Astrocyte (in vitro differentiated cells and primary cell): ENCODE results near the gene ACIN1. TPM values are rescaled to one million over a fixed set of nuclear protein-coding genes. Genes with fewer than 3 reads are reported as not detected.

ENCODE experiments used
- DNase-seq: peaks from one replicate; pipeline ENCODE4 v3.0.0-alpha.2; 2010; ENCODE audit warnings: low read depth
- FAIRE-seq: peaks from 2 replicates; lab custom pipeline; 2011; peaks lifted over from hg19 to GRCh38; lab: Jason Lieb, UNC
- H2AFZ ChIP-seq: 2 replicates; pipeline ENCODE4 v1.6.0; 2012; ENCODE audit warnings: low read depth, low read length, inconsistent platforms
- H3K27ac ChIP-seq: 2 replicates; pipeline ENCODE4 v1.5.1; 2011; ENCODE audit warnings: low read depth, low read length, inconsistent platforms
- H3K27me3 ChIP-seq: 2 replicates; pipeline ENCODE4 v1.6.0; 2011; ENCODE audit warnings: low read length, inconsistent platforms; ENCODE audit not compliant: insufficient read depth
- H3K36me3 ChIP-seq: 2 replicates; pipeline ENCODE4 v1.5.1; 2011; ENCODE audit warnings: low read length, inconsistent platforms; ENCODE audit not compliant: insufficient read depth
- H3K4me1 ChIP-seq: 2 replicates; pipeline ENCODE4 v1.5.1; 2011; ENCODE audit warnings: low read length, inconsistent platforms; ENCODE audit not compliant: insufficient read depth
- H3K4me2 ChIP-seq: 2 replicates; pipeline ENCODE4 v1.6.0; 2012; ENCODE audit warnings: low read length, inconsistent platforms
- H3K4me3 ChIP-seq: 2 replicates; pipeline ENCODE4 v1.5.1; 2011; ENCODE audit warnings: low read depth, mild to moderate bottlenecking, low read length, inconsistent platforms; ENCODE audit not compliant: insufficient read depth
- H3K79me2 ChIP-seq: 2 replicates; pipeline ENCODE4 v1.6.0; 2012; ENCODE audit warnings: mild to moderate bottlenecking, low read length, inconsistent platforms; ENCODE audit not compliant: insufficient read depth
- H3K9ac ChIP-seq: 2 replicates; pipeline ENCODE4 v1.6.0; 2012; ENCODE audit warnings: mild to moderate bottlenecking, low read length, inconsistent platforms
- H3K9me3 ChIP-seq: 2 replicates; pipeline ENCODE4 v1.5.1; 2012; ENCODE audit warnings: low read depth, mild to moderate bottlenecking, low read length, inconsistent platforms; ENCODE audit not compliant: insufficient read depth
- H4K20me1 ChIP-seq: 2 replicates; pipeline ENCODE4 v1.6.0; 2012; ENCODE audit warnings: low read length, inconsistent platforms; ENCODE audit not compliant: insufficient read depth
- H3K27ac Mint-ChIP-seq: one replicate; pipeline ENCODE4 v1.8.0; 2021; ENCODE audit warnings: mild to moderate bottlenecking, mixed read lengths; ENCODE audit not compliant: unreplicated experiment
- H3K27me3 Mint-ChIP-seq: one replicate; pipeline ENCODE4 v1.8.0; 2021; ENCODE audit warnings: low read depth, mixed read lengths; ENCODE audit not compliant: unreplicated experiment
- H3K36me3 Mint-ChIP-seq: one replicate; pipeline ENCODE4 v1.8.0; 2021; ENCODE audit warnings: low read depth, mixed read lengths; ENCODE audit not compliant: unreplicated experiment
- H3K4me1 Mint-ChIP-seq: one replicate; pipeline ENCODE4 v1.8.0; 2021; ENCODE audit warnings: low read depth, mixed read lengths; ENCODE audit not compliant: unreplicated experiment
- H3K4me3 Mint-ChIP-seq: one replicate; pipeline ENCODE4 v1.8.0; 2021; ENCODE audit warnings: mild to moderate bottlenecking, moderate library complexity, mixed read lengths; ENCODE audit not compliant: unreplicated experiment
- H3K9me3 Mint-ChIP-seq: one replicate; pipeline ENCODE4 v1.8.0; 2021; ENCODE audit warnings: mild to moderate bottlenecking, mixed read lengths; ENCODE audit not compliant: unreplicated experiment
- EZH2 ChIP-seq: IDR thresholded peaks from 2 replicates; pipeline ENCODE4 v1.6.1; 2012; ENCODE audit warnings: mild to moderate bottlenecking, low read length, inconsistent platforms; ENCODE audit not compliant: insufficient read depth
- total RNA-seq: library from RNA; stranded (reverse); gene quantifications from 2 replicates; pipeline ENCODE4 v1.2.1, GENCODE V29; 2021
- TF ChIP-seq, protein P1 (sequence below): IDR thresholded peaks from 2 replicates; pipeline ENCODE4 v1.5.1; 2011; ENCODE audit warnings: low read depth, mild to moderate bottlenecking, inconsistent platforms, low read length, moderate library complexity; ENCODE audit not compliant: insufficient read depth

Gene ACIN1
- total RNA-seq, 1 donor from 2014 or later, result 208 TPM

DNA sequence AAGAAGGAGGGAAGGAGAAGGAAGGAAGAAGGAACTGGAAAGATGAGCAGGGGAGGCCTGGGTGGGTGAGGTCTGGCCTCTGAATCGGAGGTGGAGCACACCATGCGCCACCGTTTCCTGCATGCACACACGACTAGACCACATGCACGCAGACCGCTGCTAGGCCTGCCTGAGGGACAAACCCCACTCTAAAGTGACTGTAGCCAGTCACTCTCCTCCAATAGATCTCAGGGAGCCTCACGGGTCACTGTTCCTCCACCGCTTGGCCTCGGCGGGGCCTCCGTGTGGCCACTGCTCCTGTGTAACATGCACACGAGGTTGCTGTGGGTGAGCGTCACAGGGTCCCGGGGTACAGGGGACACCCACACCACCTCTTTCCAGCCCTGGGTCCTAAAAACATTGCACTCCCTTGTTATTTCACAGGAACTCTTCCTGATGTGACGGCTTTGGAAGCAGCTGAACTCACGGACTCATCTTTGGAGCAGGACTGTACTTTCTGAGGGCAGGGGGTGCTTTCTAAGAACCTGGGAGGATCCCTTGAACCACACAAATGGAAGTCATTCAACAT, 41.7 kb upstream of the ACIN1 start:
- Histone ChIP-seq H3K4me3 (no peak overlapping the region), H3K4me1 (no peaks in the 10 kb centered on the region), H3K36me3 (no peaks in the 10 kb centered on the region), H4K20me1 (no peaks in the 10 kb centered on the region), H3K9me3 (no peaks in the 10 kb centered on the region), H3K79me2 (no peaks in the 10 kb centered on the region), H3K9ac (no peak overlapping the region), H3K4me2 (no peak overlapping the region), H3K27ac (no peak overlapping the region), H3K27me3 (peaks cover 1% of the 10 kb centered on the region), H2AFZ (no peak overlapping the region)
- H3K27me3 Mint-ChIP-seq, result peaks cover 35% of the 10 kb centered on the region
- no peak for FAIRE-seq
- TF ChIP-seq, protein P1, sequence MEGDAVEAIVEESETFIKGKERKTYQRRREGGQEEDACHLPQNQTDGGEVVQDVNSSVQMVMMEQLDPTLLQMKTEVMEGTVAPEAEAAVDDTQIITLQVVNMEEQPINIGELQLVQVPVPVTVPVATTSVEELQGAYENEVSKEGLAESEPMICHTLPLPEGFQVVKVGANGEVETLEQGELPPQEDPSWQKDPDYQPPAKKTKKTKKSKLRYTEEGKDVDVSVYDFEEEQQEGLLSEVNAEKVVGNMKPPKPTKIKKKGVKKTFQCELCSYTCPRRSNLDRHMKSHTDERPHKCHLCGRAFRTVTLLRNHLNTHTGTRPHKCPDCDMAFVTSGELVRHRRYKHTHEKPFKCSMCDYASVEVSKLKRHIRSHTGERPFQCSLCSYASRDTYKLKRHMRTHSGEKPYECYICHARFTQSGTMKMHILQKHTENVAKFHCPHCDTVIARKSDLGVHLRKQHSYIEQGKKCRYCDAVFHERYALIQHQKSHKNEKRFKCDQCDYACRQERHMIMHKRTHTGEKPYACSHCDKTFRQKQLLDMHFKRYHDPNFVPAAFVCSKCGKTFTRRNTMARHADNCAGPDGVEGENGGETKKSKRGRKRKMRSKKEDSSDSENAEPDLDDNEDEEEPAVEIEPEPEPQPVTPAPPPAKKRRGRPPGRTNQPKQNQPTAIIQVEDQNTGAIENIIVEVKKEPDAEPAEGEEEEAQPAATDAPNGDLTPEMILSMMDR, result no peak
- TF ChIP-seq EZH2, result no peak
- H3K36me3 Mint-ChIP-seq, result peaks cover 3% of the 10 kb centered on the region
- H3K4me3 Mint-ChIP-seq, result no peak overlapping the region
- DNase-seq, result no peak
- H3K9me3 Mint-ChIP-seq, result no peaks in the 10 kb centered on the region
- no peak overlapping the region for H3K27ac Mint-ChIP-seq
- H3K4me1 Mint-ChIP-seq, result no peaks in the 10 kb centered on the region

DNA sequence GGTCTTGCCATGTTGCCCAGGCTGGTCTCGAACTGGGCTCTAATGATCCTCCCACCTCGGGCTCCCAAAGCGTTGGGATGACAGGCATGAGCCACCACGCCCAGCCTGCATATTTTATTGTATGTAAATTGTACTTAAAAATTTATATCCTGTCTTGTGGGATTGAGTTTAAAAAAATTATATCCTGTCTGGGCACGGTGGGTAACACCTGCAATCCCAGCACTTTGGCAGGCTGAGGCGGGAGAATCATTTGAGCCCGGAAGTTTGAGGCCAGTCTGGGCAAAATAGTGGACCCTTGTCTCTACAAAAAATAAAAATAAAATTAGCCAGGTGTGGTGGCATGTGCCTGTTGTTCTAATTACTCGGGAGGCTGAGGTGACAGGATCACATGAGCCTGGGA, 38.0 kb upstream of the ACIN1 start:
- no peak overlapping the region for H3K4me3 ChIP-seq
- peaks cover 4% of the 10 kb centered on the region for H3K36me3 Mint-ChIP-seq
- no peak overlapping the region for H2AFZ ChIP-seq
- no peak overlapping the region for H3K4me2 ChIP-seq
- no peaks in the 10 kb centered on the region for H3K79me2 ChIP-seq
- H3K27ac Mint-ChIP-seq, result no peak overlapping the region
- H3K36me3 ChIP-seq, result no peaks in the 10 kb centered on the region
- H3K27me3 Mint-ChIP-seq, result peaks cover 21% of the 10 kb centered on the region
- FAIRE-seq (no peak), DNase-seq (no peak)
- TF ChIP-seq EZH2, result no peak
- TF ChIP-seq, protein P1, result no peak
- H3K4me1 Mint-ChIP-seq, result no peaks in the 10 kb centered on the region
- H3K9me3 ChIP-seq, result no peaks in the 10 kb centered on the region
- no peak overlapping the region for H3K4me3 Mint-ChIP-seq
- H3K9me3 Mint-ChIP-seq, result no peaks in the 10 kb centered on the region
- no peak overlapping the region for H3K9ac ChIP-seq
- peaks cover 15% of the 10 kb centered on the region for H3K27me3 ChIP-seq
- H3K27ac ChIP-seq, result no peak overlapping the region
- no peaks in the 10 kb centered on the region for H4K20me1 ChIP-seq
- H3K4me1 ChIP-seq, result no peaks in the 10 kb centered on the region

DNA sequence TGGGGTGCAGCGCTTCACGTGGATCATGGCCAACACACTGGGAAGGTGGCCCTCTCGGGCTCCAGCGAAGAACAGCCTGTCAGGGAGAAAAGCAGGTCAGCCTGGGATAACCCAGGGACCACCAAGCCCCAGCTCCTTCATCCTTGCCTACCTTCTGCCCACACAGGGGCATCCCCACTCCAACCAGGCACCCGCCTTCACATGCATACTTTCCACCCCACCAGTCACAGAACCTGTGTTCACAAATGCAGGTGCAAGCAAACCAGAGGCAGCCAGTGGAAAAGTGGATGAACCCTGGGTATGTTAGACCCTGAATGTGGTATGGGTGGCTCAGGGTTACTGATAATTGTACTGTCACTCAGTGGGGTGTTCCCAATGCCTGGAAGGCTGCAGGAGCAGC, 36.5 kb upstream of the ACIN1 start:
- Histone ChIP-seq H3K9me3 (no peaks in the 10 kb centered on the region), H3K79me2 (no peaks in the 10 kb centered on the region), H3K27ac (no peak overlapping the region), H3K27me3 (peaks cover 15% of the 10 kb centered on the region), H3K4me1 (no peaks in the 10 kb centered on the region), H2AFZ (no peak overlapping the region), H3K9ac (no peak overlapping the region), H4K20me1 (no peaks in the 10 kb centered on the region), H3K4me3 (no peak overlapping the region), H3K36me3 (no peaks in the 10 kb centered on the region), H3K4me2 (no peak overlapping the region)
- TF ChIP-seq EZH2, result no peak
- TF ChIP-seq, protein P1, result no peak
- Mint-ChIP-seq H3K27me3 (peaks cover 23% of the 10 kb centered on the region), H3K9me3 (no peaks in the 10 kb centered on the region), H3K36me3 (peaks cover 6% of the 10 kb centered on the region), H3K4me1 (no peaks in the 10 kb centered on the region), H3K27ac (no peak overlapping the region), H3K4me3 (no peak overlapping the region)
- DNase-seq (no peak), FAIRE-seq (no peak)
